Osteocyte (in vitro differentiated cells): Measurements from ENCODE around the gene SPPL2C. TPM values are rescaled to one million over a fixed set of nuclear protein-coding genes. Genes with fewer than 3 reads are reported as not detected.

Source experiments
- DNase-seq: peaks from one replicate; pipeline ENCODE4 v3.0.0; 2021; ENCODE audit warnings: mixed read lengths; ENCODE audit not compliant: unreplicated experiment; ENCODE audit errors: extremely low spot score
- H3K27ac Mint-ChIP-seq: one replicate; pipeline ENCODE4 v1.8.0; 2021; ENCODE audit warnings: mild to moderate bottlenecking, mixed read lengths; ENCODE audit not compliant: unreplicated experiment
- H3K27me3 Mint-ChIP-seq: one replicate; pipeline ENCODE4 v1.8.0; 2021; ENCODE audit warnings: mixed read lengths; ENCODE audit not compliant: unreplicated experiment
- H3K36me3 Mint-ChIP-seq: one replicate; pipeline ENCODE4 v1.8.0; 2021; ENCODE audit warnings: mixed read lengths; ENCODE audit not compliant: unreplicated experiment
- H3K4me1 Mint-ChIP-seq: one replicate; pipeline ENCODE4 v1.8.0; 2021; ENCODE audit warnings: mixed read lengths; ENCODE audit not compliant: unreplicated experiment
- H3K4me3 Mint-ChIP-seq: one replicate; pipeline ENCODE4 v1.8.0; 2021; ENCODE audit warnings: mild to moderate bottlenecking, moderate library complexity, mixed read lengths; ENCODE audit not compliant: unreplicated experiment
- H3K9me3 Mint-ChIP-seq: one replicate; pipeline ENCODE4 v1.8.0; 2021; ENCODE audit warnings: mixed read lengths; ENCODE audit not compliant: unreplicated experiment
- CTCF ChIP-seq: fragments of 200-600 bp; sonication (generic); IDR thresholded peaks from 2 replicates; pipeline ENCODE4 v1.5.0; 2021; ENCODE audit warnings: antibody characterized with exemption, mild to moderate bottlenecking, moderate library complexity
- total RNA-seq: library from RNA; stranded (reverse); gene quantifications from 2 replicates; pipeline ENCODE4 v1.2.1, GENCODE V29; 2021

The SPPL2C gene
- total RNA-seq, 1 donor from 2014 or later: not detected

DNA sequence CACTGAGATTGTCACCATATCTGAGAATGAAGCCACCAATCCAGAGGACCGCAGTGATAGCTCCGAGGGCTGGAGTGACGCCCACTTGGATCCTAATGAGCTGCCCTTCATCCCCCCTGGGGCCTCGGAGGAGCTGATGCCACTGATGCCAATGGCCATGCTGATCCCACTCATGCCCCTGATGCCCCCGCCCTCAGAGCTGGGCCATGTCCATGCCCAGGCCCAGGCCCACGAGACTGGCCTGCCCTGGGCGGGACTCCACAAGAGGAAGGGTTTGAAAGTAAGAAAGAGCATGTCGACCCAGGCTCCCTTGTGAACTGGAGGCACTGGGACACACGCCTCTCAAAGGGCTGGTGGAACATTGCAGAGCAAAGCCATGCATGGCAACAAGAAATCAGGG lies 2.0 kb downstream of the SPPL2C start:
- no peaks in the 10 kb centered on the region for H3K36me3 Mint-ChIP-seq
- DNase-seq: no peak
- H3K27ac Mint-ChIP-seq: no peak overlapping the region
- peaks cover 6% of the 10 kb centered on the region for H3K27me3 Mint-ChIP-seq
- H3K4me1 Mint-ChIP-seq: no peaks in the 10 kb centered on the region
- H3K4me3 Mint-ChIP-seq: no peak overlapping the region
- no peak for TF ChIP-seq CTCF
- H3K9me3 Mint-ChIP-seq: no peaks in the 10 kb centered on the region

- no peak for DNase-seq
- Mint-ChIP-seq H3K27ac (no peak overlapping the region), H3K27me3 (peaks cover 4% of the 10 kb centered on the region), H3K36me3 (no peaks in the 10 kb centered on the region), H3K4me3 (no peak overlapping the region), H3K4me1 (no peaks in the 10 kb centered on the region), H3K9me3 (no peaks in the 10 kb centered on the region)
- no peak for TF ChIP-seq CTCF
Observed at GRCh38 chr17:45847101-45847500, 2.4 kb downstream of the SPPL2C start.

GRCh38 chr17:45847747-45848146 lies 3.1 kb downstream of the SPPL2C start:
- H3K27me3 Mint-ChIP-seq: peaks cover 2% of the 10 kb centered on the region
- DNase-seq: no peak
- H3K27ac Mint-ChIP-seq: no peak overlapping the region
- no peaks in the 10 kb centered on the region for H3K9me3 Mint-ChIP-seq
- TF ChIP-seq CTCF: no peak
- no peaks in the 10 kb centered on the region for H3K36me3 Mint-ChIP-seq
- H3K4me3 Mint-ChIP-seq: no peak overlapping the region
- no peaks in the 10 kb centered on the region for H3K4me1 Mint-ChIP-seq

DNA sequence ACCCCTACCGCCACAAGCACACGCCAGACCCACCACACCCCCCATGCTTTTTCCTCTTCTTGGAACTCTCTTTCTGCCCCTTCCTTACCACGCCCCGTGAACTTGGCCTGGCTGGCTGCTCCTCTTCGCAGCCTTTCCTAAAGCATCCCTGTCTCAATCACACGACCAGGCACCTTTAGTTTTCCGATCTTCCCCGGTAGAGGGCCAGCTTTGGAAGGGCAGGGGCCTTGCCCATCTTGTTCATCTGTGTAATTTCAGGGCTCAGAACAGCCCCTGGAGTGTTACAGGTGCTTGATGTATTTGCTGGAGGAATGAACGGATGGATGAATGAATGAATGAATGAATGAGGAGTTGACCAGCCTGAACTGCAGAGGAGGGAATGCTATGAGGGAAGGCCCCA lies 3.7 kb downstream of the SPPL2C start:
- no peak overlapping the region for H3K4me3 Mint-ChIP-seq
- DNase-seq: no peak

GRCh38 chr17:45848868-45849535 lies 4.3 kb downstream of the SPPL2C start:
- Mint-ChIP-seq H3K36me3 (no peaks in the 10 kb centered on the region), H3K9me3 (no peaks in the 10 kb centered on the region), H3K27ac (no peak overlapping the region), H3K4me1 (no peaks in the 10 kb centered on the region), H3K4me3 (no peak overlapping the region), H3K27me3 (peaks cover 2% of the 10 kb centered on the region)
- DNase-seq: no peak
- no peak for TF ChIP-seq CTCF

More for the DNA sequence above, 3.7 kb downstream of the SPPL2C start:
- TF ChIP-seq CTCF: no peak
- peaks cover 2% of the 10 kb centered on the region for H3K27me3 Mint-ChIP-seq
- H3K27ac Mint-ChIP-seq: no peak overlapping the region
- H3K36me3 Mint-ChIP-seq: no peaks in the 10 kb centered on the region
- no peaks in the 10 kb centered on the region for H3K4me1 Mint-ChIP-seq
- no peaks in the 10 kb centered on the region for H3K9me3 Mint-ChIP-seq
